Measurements from ENCODE around the gene UTP3. TPM values are rescaled to one million over a fixed set of nuclear protein-coding genes. Genes with fewer than 3 reads are reported as not detected.

The UTP3 gene
- total RNA-seq, 4 donors from 2014 or later, result 3.7 to 23.1 (median 19.4) TPM

- H3K36me3 ChIP-seq, result no peaks in the 10 kb centered on the region
- H3K27me3 ChIP-seq, result no peaks in the 10 kb centered on the region
- in situ Hi-C loops (cut with MboI; ENCODE audit: low pct_ligation_motif_present in 1 of 4, low pct_unique_long_range_greater_than_20kb in 1 of 4, low sequenced_read_pairs in 3 of 4), result no loop called here
- peaks cover 21 to 33% (median 25%) of the 10 kb centered on the region in 4 donors for H3K4me1 ChIP-seq
- intact Hi-C loops (cut with DNase I; ENCODE audit: low total_unique reads), result loop anchor here (2.0 kb wide), 1 partner anchor 17 kb away; the partner anchor contains the start of gene UTP3
- H3K9me3 ChIP-seq, result no peaks in the 10 kb centered on the region
- 0% methylated on average over 51 of the region's 86 CpGs; no CpG with 5 or more reads in 1 of the 2 donors for WGBS, 2 donors (ENCODE audit: low coverage in 1 of 2)
- TF ChIP-seq POLR2A (IDR thresholded peaks at IDR 0.05) (peak; percentile 61), POLR2AphosphoS5 (IDR thresholded peaks at IDR 0.05) (peak; percentile 56 to 62 (median 62)), CTCF (IDR thresholded peaks at IDR 0.05) (no peak), EP300 (IDR thresholded peaks at IDR 0.05; ENCODE audit: low read depth) (no peak)
- peak overlapping the region; percentile 82 to 99 (median 91) for H3K4me3 ChIP-seq
- peak; percentile 77 for DNase-seq
- H3K27ac ChIP-seq, result peak overlapping the region; percentile 93 to 99 (median 98)
Measured at GRCh38 chr4:70705183-70706043, 17.1 kb downstream of the UTP3 start.

- TF ChIP-seq EP300 (IDR thresholded peaks at IDR 0.05; ENCODE audit: low read depth) (no peak), POLR2A (IDR thresholded peaks at IDR 0.05) (no peak), POLR2AphosphoS5 (IDR thresholded peaks at IDR 0.05) (no peak), CTCF (IDR thresholded peaks at IDR 0.05) (no peak)
- Histone ChIP-seq H3K4me3 (peak overlapping the region; percentile 82 to 99 (median 91)), H3K4me1 (peaks cover 21 to 33% (median 25%) of the 10 kb centered on the region in 4 donors), H3K27me3 (no peaks in the 10 kb centered on the region), H3K9me3 (no peaks in the 10 kb centered on the region), H3K27ac (peak overlapping the region; percentile 93 to 99 (median 98)), H3K36me3 (no peaks in the 10 kb centered on the region)
- intact Hi-C loops (cut with DNase I; ENCODE audit: low total_unique reads), result no loop called here
- 11 to 12% methylated on average over 5 to 7 of the region's 7 CpGs for WGBS, 2 donors (ENCODE audit: low coverage in 1 of 2)
- in situ Hi-C loops (cut with MboI; ENCODE audit: low pct_ligation_motif_present in 1 of 4, low pct_unique_long_range_greater_than_20kb in 1 of 4, low sequenced_read_pairs in 3 of 4), result no loop called here
- DNase-seq, result no peak
Measured at GRCh38 chr4:70706044-70706461, 17.7 kb downstream of the UTP3 start.

GRCh38 chr4:70706516-70706915 lies 18.2 kb downstream of the UTP3 start:
- in situ Hi-C loops (cut with MboI; ENCODE audit: low pct_ligation_motif_present in 1 of 4, low pct_unique_long_range_greater_than_20kb in 1 of 4, low sequenced_read_pairs in 3 of 4) (no loop called here), intact Hi-C loops (cut with DNase I; ENCODE audit: low total_unique reads) (no loop called here)
- DNase-seq, result no peak
- Histone ChIP-seq H3K27me3 (no peaks in the 10 kb centered on the region), H3K4me3 (peak overlapping the region in 2 of 4 donors; percentile 86 to 96), H3K9me3 (no peaks in the 10 kb centered on the region), H3K4me1 (peaks cover 21 to 33% (median 25%) of the 10 kb centered on the region in 4 donors), H3K27ac (peak overlapping the region; percentile 93 to 99 (median 98)), H3K36me3 (no peaks in the 10 kb centered on the region)
- TF ChIP-seq POLR2A (IDR thresholded peaks at IDR 0.05) (no peak), POLR2AphosphoS5 (IDR thresholded peaks at IDR 0.05) (no peak), EP300 (IDR thresholded peaks at IDR 0.05; ENCODE audit: low read depth) (no peak), CTCF (IDR thresholded peaks at IDR 0.05) (no peak)
- 68 to 100% methylated on average over 1 of the region's 1 CpG for WGBS, 2 donors (ENCODE audit: low coverage in 1 of 2)

- Histone ChIP-seq H3K36me3 (no peaks in the 10 kb centered on the region), H3K4me3 (no peak overlapping the region), H3K9me3 (no peaks in the 10 kb centered on the region), H3K27me3 (no peaks in the 10 kb centered on the region), H3K27ac (no peak overlapping the region), H3K4me1 (peaks cover 12 to 37% (median 16%) of the 10 kb centered on the region in 4 donors)
- WGBS, 2 donors (ENCODE audit: low coverage in 1 of 2), result 69 to 77% methylated on average over 6 to 7 of the region's 7 CpGs
- in situ Hi-C loops (cut with MboI; ENCODE audit: low pct_ligation_motif_present in 1 of 4, low pct_unique_long_range_greater_than_20kb in 1 of 4, low sequenced_read_pairs in 3 of 4) (no loop called here), intact Hi-C loops (cut with DNase I; ENCODE audit: low total_unique reads) (no loop called here)
- TF ChIP-seq CTCF (IDR thresholded peaks at IDR 0.05) (no peak), EP300 (IDR thresholded peaks at IDR 0.05; ENCODE audit: low read depth) (no peak), POLR2AphosphoS5 (IDR thresholded peaks at IDR 0.05) (no peak), POLR2A (IDR thresholded peaks at IDR 0.05) (no peak)
- DNase-seq, result no peak
Measured at GRCh38 chr4:70709611-70710205, 21.4 kb downstream of the UTP3 start.

Measured in transverse colon (tissue), 4 donors.